Activated naive CD4-positive, alpha-beta T cell treated with anti-CD3 and anti-CD28 coated beads, Interleukin-2, amount 10 ng/mL, durations not matched to agents 7 days and 5 days (primary cell): ENCODE data around the gene SLC22A7.
"Not testable (repeated sequence)": the region's sequence is repeated elsewhere in the genome, so short reads cannot be mapped to it uniquely, and the experiment has no call there.

Experiments used
- CTCF ChIA-PET: fragments of 350-600 bp; sonication (Branson Sonifier 250); formaldehyde crosslinking; loops from one replicate; lab custom pipeline; 2021; ENCODE audit warnings: antibody characterized with exemption; lab: Charles Lee
- DNase-seq: peaks from one replicate; pipeline ENCODE4 v3.0.0-alpha.2; 2020
- H3K27ac Mint-ChIP-seq: one replicate; pipeline ENCODE4 v1.8.0; 2021; ENCODE audit warnings: mild to moderate bottlenecking, moderate library complexity, mixed read lengths
- H3K27me3 Mint-ChIP-seq: one replicate; pipeline ENCODE4 v1.8.0; 2021; ENCODE audit warnings: mild to moderate bottlenecking, mixed read lengths
- H3K36me3 Mint-ChIP-seq: one replicate; pipeline ENCODE4 v1.8.0; 2021; ENCODE audit warnings: mixed read lengths
- H3K4me1 Mint-ChIP-seq: one replicate; pipeline ENCODE4 v1.8.0; 2021; ENCODE audit warnings: mixed read lengths
- H3K4me3 Mint-ChIP-seq: one replicate; pipeline ENCODE4 v1.8.0; 2021; ENCODE audit warnings: mild to moderate bottlenecking, moderate library complexity, mixed read lengths
- H3K9me3 Mint-ChIP-seq: one replicate; pipeline ENCODE4 v1.8.0; 2021; ENCODE audit warnings: mixed read lengths

Gene SLC22A7

DNA sequence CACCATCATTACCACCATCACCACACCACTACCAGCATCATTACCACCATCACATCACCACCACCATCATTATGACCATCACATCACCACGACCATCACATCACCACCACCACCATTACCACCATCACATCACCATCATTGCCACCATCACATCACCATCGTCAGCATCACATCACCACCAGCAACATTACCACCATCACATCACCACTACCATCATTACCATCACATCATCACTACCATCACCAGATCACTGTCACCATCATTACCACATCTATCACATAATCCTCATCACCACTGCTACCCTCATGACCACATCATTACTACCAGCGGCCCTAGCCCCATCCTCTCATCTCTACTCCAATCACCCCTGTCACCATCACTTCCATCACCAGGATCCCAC is 3.5 kb upstream of the SLC22A7 start:
- CTCF ChIA-PET, result no interaction called here
- Mint-ChIP-seq H3K4me3 (no peak overlapping the region), H3K27me3 (peaks cover 48% of the 10 kb centered on the region), H3K36me3 (no peaks in the 10 kb centered on the region), H3K4me1 (no peaks in the 10 kb centered on the region), H3K27ac (no peak overlapping the region), H3K9me3 (no peaks in the 10 kb centered on the region)
- DNase-seq, result no peak

- Mint-ChIP-seq H3K36me3 (no peaks in the 10 kb centered on the region), H3K27ac (no peak overlapping the region), H3K9me3 (no peaks in the 10 kb centered on the region), H3K27me3 (peaks cover 52% of the 10 kb centered on the region), H3K4me1 (no peaks in the 10 kb centered on the region), H3K4me3 (no peak overlapping the region)
- no peak for DNase-seq
- CTCF ChIA-PET, result interaction anchor here (3.0 kb wide), 1 partner anchor 12 kb away, joined by 14 read pairs; the partner anchor contains the start of gene CRIP3
Observed at GRCh38 chr6:43295456-43295855, 2.6 kb upstream of the SLC22A7 start.

DNA sequence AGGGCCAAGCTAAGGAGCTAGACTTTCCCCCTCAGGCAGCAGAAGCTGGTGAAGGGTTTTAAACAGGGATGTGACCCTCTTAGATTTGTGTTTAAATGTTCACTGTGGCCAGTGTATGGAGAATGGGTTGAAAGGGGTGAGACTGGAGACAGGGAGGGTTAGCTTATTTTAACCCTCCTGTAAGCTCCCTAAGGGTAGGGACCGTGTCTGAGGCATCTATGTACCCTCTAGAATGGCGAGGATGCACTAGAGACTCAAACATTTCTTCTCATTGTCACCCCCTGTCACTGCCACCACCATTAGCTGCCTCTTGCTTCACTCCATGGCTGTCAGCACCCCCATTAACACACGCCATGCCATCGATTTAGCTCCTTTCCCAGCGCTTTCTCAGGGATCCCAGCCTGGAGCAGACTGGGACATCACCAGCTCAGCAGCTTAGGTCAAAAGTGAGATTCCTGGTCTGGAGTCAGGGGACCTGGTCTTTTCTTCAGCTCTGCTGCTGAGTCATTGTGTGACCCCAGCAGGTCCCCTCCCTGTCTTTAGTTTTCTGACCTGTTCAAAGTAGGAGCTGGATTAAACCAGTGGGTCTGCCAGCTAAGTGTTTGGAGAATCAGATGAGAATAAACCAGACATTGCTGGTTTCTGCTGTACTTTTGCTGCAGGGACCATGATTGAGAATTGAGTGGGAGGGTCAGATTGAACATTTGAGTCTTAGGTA is 1.1 kb upstream of the SLC22A7 start:
- no peak overlapping the region for H3K27ac Mint-ChIP-seq
- CTCF ChIA-PET, result interaction anchor here (0.6 to 3.0 kb wide), 5 partner anchors 11 to 210 kb away, joined by 3 to 14 read pairs (median 4); partner anchors contain the start of gene CRIP3

GRCh38 chr6:43298565-43299337 is 691 bp downstream of the SLC22A7 start:
- H3K27me3 Mint-ChIP-seq, result peaks cover 61% of the 10 kb centered on the region
- CTCF ChIA-PET, result interaction anchor here (1.9 kb wide), 2 partner anchors 10 to 208 kb away, joined by 5 read pairs; partner anchors contain the start of gene CRIP3
- H3K4me1 Mint-ChIP-seq, result no peaks in the 10 kb centered on the region
- DNase-seq, result no peak
- no peak overlapping the region for H3K4me3 Mint-ChIP-seq
- H3K9me3 Mint-ChIP-seq, result no peaks in the 10 kb centered on the region
- no peaks in the 10 kb centered on the region for H3K36me3 Mint-ChIP-seq
- no peak overlapping the region for H3K27ac Mint-ChIP-seq

More for the DNA sequence above, 1.1 kb upstream of the SLC22A7 start:
- H3K4me1 Mint-ChIP-seq, result no peaks in the 10 kb centered on the region
- DNase-seq, result no peak
- H3K27me3 Mint-ChIP-seq, result peaks cover 58% of the 10 kb centered on the region
- H3K36me3 Mint-ChIP-seq, result no peaks in the 10 kb centered on the region
- H3K4me3 Mint-ChIP-seq, result no peak overlapping the region
- no peaks in the 10 kb centered on the region for H3K9me3 Mint-ChIP-seq

GRCh38 chr6:43299338-43300293 is 1.6 kb downstream of the SLC22A7 start:
- no peak overlapping the region for H3K27ac Mint-ChIP-seq
- H3K9me3 Mint-ChIP-seq, result no peaks in the 10 kb centered on the region

DNA sequence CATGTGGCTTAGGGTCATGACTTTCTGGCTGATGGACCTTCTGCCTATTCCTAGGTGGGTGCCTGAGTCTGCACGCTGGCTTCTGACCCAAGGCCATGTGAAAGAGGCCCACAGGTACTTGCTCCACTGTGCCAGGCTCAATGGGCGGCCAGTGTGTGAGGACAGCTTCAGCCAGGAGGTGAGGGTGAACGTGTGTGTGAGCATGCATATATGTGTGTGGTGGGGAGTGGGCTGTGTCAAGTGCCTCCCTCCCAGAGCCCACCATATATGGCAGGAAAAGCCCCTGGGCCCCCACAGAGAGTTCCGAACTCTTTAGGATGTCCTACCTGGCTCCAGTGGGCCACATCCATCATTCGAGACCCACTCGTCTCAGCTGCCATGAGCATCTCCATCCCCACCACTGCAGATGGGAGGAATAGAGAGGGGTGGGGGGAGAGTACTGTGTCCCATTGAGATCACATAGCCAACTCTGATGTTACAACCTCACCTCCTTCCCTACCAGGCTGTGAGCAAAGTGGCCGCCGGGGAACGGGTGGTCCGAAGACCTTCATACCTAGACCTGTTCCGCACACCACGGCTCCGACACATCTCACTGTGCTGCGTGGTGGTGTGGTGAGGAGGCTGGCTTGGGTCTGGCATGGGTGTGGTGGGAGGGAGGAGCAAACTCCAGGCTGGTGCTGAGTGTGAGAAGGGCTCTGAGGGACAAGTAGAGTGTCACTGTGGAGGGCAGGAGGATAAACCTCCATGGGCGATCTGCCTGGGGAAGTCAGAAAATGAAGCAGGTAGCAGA is 3.2 kb downstream of the SLC22A7 start:
- no peak for DNase-seq
- Mint-ChIP-seq H3K27ac (no peak overlapping the region), H3K36me3 (no peaks in the 10 kb centered on the region), H3K27me3 (peaks cover 63% of the 10 kb centered on the region), H3K4me3 (no peak overlapping the region), H3K9me3 (no peaks in the 10 kb centered on the region), H3K4me1 (no peaks in the 10 kb centered on the region)
- CTCF ChIA-PET, result no interaction called here

More at GRCh38 chr6:43299338-43300293, 1.6 kb downstream of the SLC22A7 start:
- no peaks in the 10 kb centered on the region for H3K4me1 Mint-ChIP-seq
- no peaks in the 10 kb centered on the region for H3K36me3 Mint-ChIP-seq
- H3K27me3 Mint-ChIP-seq, result peaks cover 64% of the 10 kb centered on the region
- H3K4me3 Mint-ChIP-seq, result no peak overlapping the region
- CTCF ChIA-PET, result interaction anchor here (1.9 kb wide), 2 partner anchors 9 to 207 kb away, joined by 5 read pairs; partner anchors contain the start of gene CRIP3
- DNase-seq, result no peak

GRCh38 chr6:43302126-43302525 is 4.1 kb downstream of the SLC22A7 start:
- Mint-ChIP-seq H3K4me1 (no peaks in the 10 kb centered on the region), H3K27ac (no peak overlapping the region), H3K4me3 (no peak overlapping the region), H3K36me3 (no peaks in the 10 kb centered on the region), H3K27me3 (peaks cover 61% of the 10 kb centered on the region), H3K9me3 (no peaks in the 10 kb centered on the region)
- no peak for DNase-seq
- CTCF ChIA-PET, result interaction anchor here (1.0 kb wide), 1 partner anchor 59 kb away, joined by 3 read pairs; no protein-coding TSS in a partner anchor

- H3K9me3 Mint-ChIP-seq, H3K36me3 Mint-ChIP-seq, DNase-seq, H3K4me3 Mint-ChIP-seq, H3K27ac Mint-ChIP-seq, H3K4me1 Mint-ChIP-seq: not testable (repeated sequence)
- CTCF ChIA-PET, result interaction anchor here (1.0 kb wide), 1 partner anchor 58 kb away, joined by 3 read pairs; no protein-coding TSS in a partner anchor
- peaks cover 63% of the 10 kb centered on the region for H3K27me3 Mint-ChIP-seq
Observed at GRCh38 chr6:43303006-43303405, 4.9 kb downstream of the SLC22A7 start.

GRCh38 chr6:43303751-43304331 is 5.8 kb downstream of the SLC22A7 start:
- Mint-ChIP-seq H3K27me3 (peaks cover 65% of the 10 kb centered on the region), H3K4me3 (no peak overlapping the region), H3K36me3 (no peaks in the 10 kb centered on the region), H3K27ac (no peak overlapping the region), H3K9me3 (no peaks in the 10 kb centered on the region), H3K4me1 (peaks cover 7% of the 10 kb centered on the region)
- CTCF ChIA-PET, result no interaction called here
- DNase-seq, result no peak

DNA sequence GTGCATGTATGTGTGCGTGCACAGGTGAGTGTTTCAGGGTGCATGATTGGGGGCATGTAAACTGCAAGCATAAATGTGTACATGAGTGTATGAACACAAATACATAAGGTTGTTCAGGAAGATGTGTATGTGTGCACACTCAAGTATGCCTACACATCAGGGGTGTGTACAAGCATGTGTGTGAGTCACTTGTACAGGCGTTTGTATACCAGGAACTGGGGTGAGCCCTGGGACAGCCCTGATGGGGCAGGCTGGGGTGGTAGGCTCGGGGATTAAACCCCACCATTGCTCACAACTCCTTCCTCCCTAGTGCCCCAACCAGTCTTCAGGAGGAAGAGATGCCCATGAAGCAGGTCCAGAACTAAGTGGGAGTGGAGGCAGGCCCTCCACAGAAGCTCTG is 6.3 kb downstream of the SLC22A7 start:
- Mint-ChIP-seq H3K4me1 (peaks cover 12% of the 10 kb centered on the region), H3K27ac (no peak overlapping the region), H3K36me3 (no peaks in the 10 kb centered on the region), H3K27me3 (peaks cover 64% of the 10 kb centered on the region), H3K4me3 (no peak overlapping the region), H3K9me3 (no peaks in the 10 kb centered on the region)
- CTCF ChIA-PET, result no interaction called here
- DNase-seq, result no peak

- no peak overlapping the region for H3K4me3 Mint-ChIP-seq
- peaks cover 13% of the 10 kb centered on the region for H3K4me1 Mint-ChIP-seq
- no peak overlapping the region for H3K27ac Mint-ChIP-seq
- H3K9me3 Mint-ChIP-seq, result no peaks in the 10 kb centered on the region
- CTCF ChIA-PET, result no interaction called here
- H3K27me3 Mint-ChIP-seq, result peaks cover 62% of the 10 kb centered on the region
- H3K36me3 Mint-ChIP-seq, result no peaks in the 10 kb centered on the region
- DNase-seq, result no peak
Observed at GRCh38 chr6:43304882-43305281, 6.8 kb downstream of the SLC22A7 start.

DNA sequence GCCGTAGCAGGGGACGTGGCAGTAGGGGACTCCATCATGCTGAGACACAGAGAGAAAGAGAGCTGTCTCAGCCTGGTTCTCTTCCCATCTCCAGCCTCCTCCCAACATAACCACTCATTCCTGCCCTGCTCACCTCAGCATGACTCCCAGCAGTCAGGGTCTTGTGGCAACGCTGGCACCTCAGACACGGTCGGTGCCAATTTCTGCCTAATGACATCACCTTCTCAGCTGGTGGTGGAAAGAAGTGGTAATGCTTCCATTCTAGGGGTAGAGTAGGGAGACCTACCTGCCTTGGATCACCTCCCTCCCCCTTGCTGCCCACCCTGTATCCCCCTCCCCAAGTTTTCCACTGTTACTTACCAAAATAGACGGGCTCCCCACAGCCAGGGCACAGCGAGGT is 8.0 kb downstream of the SLC22A7 start:
- Mint-ChIP-seq H3K4me1 (peaks cover 13% of the 10 kb centered on the region), H3K27ac (no peak overlapping the region), H3K9me3 (no peaks in the 10 kb centered on the region), H3K4me3 (no peak overlapping the region), H3K27me3 (peaks cover 56% of the 10 kb centered on the region), H3K36me3 (no peaks in the 10 kb centered on the region)
- CTCF ChIA-PET, result interaction anchor here (1.6 kb wide), 1 partner anchor 200 kb away, joined by 3 read pairs; no protein-coding TSS in a partner anchor
- no peak for DNase-seq
